KOPT-K1 (cell line): Measurements from ENCODE around the gene PATJ.

ENCODE experiments used
- H3K27ac ChIP-seq: fragments of 200-600 bp; sonication (generic); 2 replicates; pipeline ENCODE4 v1.5.1; 2016; ENCODE audit warnings: antibody characterized with exemption, mild to moderate bottlenecking, low read depth, low read length; ENCODE audit not compliant: poor library complexity, severe bottlenecking
- H3K36me3 ChIP-seq: fragments of 200-600 bp; sonication (generic); 2 replicates; pipeline ENCODE4 v1.5.1; 2017; ENCODE audit warnings: antibody characterized with exemption, mild to moderate bottlenecking, low read length, moderate library complexity; ENCODE audit not compliant: insufficient read depth
- H3K9me3 ChIP-seq: fragments of 200-600 bp; sonication (generic); 2 replicates; pipeline ENCODE4 v1.5.1; 2017; ENCODE audit warnings: antibody characterized with exemption, low read length, mild to moderate bottlenecking; ENCODE audit not compliant: insufficient read depth, poor library complexity, severe bottlenecking

Gene PATJ

DNA sequence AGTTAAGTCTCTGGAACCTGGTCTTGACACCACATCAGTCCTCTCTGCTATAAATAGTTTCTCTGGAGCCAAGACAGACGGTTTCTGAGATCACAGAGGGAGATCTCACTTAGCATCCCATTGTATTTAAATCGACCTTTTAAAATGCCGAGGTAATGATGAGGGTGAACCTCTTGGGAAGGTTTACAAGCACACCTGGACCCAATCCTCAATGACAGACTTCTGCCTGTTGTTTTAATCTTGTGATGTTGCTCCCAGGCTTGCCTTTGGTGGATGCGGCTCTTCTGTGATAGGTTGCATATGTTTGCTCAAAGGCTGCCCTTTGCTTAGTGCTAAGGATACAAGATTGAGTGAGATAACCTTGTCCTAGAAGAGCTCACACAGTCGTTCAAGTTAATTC is 347.7 kb downstream of the PATJ start:
- Histone ChIP-seq H3K36me3 (no peaks in the 10 kb centered on the region), H3K27ac (no peak overlapping the region), H3K9me3 (no peaks in the 10 kb centered on the region)

DNA sequence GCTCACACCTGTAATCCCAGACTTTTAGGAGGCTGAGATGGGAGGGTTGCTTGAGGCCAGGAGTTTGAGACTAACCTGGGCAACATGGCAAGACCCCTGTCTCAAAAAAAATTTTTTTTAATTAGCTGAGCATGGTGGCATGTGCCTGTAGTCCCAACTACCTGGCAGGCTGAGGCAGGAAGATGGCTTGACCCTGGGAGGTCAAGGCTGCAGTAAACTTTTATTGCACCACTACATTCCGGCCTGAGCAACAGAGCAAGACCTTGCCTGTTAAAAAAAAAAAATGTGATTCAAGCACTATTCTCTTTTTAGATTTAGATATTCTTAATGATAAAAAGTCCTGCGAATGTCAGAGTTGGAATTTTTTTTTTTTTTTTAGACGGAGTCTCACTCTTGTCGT is 349.8 kb downstream of the PATJ start:
- H3K9me3 ChIP-seq = no peaks in the 10 kb centered on the region
- no peak overlapping the region for H3K27ac ChIP-seq

DNA sequence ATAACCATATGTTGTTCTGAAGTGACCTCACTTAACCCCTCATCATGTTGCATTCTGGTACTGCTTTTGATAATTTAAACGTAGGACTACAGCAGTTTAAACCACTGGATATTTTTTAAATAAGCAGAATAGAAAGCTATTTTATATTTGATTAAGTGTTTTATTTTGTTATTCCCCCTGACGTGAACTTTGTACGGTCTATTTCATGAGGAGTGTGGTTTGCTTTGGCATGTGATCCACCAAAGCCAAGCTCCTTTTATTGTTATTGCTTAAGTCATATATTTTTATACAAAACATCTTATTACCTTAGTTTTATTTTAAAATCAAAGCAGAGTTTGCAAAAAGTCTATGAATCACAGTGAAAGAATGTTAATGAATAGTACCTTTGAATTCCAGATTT is 351.0 kb downstream of the PATJ start:
- no peaks in the 10 kb centered on the region for H3K9me3 ChIP-seq
- no peak overlapping the region for H3K27ac ChIP-seq
- H3K36me3 ChIP-seq = no peaks in the 10 kb centered on the region

More for the DNA sequence above, 349.8 kb downstream of the PATJ start:
- no peaks in the 10 kb centered on the region for H3K36me3 ChIP-seq

DNA sequence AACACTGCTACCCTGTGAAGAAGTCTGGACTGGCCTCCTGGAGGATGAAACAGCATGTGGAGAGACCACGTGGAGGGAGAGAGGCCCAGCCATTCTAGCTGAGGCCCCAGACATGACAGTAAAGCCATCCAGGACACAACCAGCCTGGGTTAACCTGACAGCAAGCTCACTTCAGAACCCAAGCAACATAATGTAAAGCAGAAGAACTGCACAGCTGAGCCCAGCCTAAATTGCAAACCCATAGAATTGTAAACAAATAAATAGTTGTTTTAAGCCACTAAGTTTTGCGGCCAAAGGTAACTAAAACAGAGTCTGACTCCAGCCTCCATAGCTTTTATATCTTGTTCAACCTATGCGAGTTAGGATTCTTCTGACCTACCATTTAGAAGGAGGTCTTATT is 355.2 kb downstream of the PATJ start:
- H3K36me3 ChIP-seq = no peaks in the 10 kb centered on the region
- H3K9me3 ChIP-seq = no peaks in the 10 kb centered on the region
- no peak overlapping the region for H3K27ac ChIP-seq

DNA sequence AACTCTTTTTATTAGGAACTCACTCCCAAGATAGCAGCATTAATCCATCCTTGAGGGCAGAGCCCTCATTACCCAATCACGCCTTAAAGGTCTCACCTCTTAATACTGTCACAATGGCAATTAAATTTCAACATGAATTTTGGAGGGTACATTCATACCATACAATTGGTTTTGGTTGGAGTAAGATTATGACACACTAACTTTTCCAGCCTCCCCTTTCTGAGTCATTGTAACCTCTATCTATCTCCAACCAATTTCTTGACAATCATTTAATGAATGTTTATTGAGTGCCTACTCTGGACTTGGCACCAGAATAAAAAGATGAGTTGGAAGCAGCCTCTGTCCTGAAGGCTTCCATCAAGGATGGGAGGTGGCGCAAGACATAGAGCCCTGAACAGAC is 358.2 kb downstream of the PATJ start:
- no peaks in the 10 kb centered on the region for H3K36me3 ChIP-seq
- H3K27ac ChIP-seq = no peak overlapping the region
- no peaks in the 10 kb centered on the region for H3K9me3 ChIP-seq

DNA sequence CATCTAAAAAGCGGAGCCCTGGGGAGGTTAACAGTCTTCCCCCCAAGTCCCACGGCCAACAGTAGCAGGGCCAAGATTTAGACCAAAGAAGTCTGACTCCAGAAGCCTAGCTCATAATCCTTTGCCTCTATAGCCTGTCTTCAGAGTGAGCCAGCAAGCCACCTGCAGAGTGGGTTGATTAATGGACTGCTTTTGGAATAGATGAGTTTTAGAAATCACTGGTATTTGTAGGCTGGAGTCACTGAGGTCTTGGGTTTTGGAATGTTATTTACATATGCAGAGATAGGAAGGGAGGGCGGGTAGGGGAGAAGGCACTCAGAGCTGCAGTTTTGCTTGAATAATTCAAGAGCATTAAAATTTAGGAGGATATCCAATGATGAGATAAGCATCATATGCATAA is 361.6 kb downstream of the PATJ start:
- no peaks in the 10 kb centered on the region for H3K9me3 ChIP-seq
- H3K27ac ChIP-seq = no peak overlapping the region
- H3K36me3 ChIP-seq = no peaks in the 10 kb centered on the region

DNA sequence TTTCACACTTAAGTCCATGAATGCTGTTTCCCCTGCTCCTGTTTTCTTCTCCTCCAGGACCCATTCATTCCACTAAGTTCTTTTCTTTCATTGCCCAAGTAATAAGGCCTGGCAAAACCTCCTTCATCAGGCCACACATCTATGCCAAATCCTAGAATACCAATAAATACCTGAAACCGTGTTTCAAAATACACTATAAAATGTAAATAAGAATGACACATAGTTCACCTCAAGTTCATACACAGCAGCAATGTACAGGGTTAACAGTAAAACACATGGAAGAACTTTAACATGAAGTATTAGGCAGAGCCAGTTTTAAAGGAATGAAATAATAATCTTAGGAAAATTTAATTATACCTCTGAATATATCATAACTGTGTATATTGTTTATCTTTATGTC is 365.6 kb downstream of the PATJ start:
- no peak overlapping the region for H3K27ac ChIP-seq
- H3K9me3 ChIP-seq = no peaks in the 10 kb centered on the region
- no peaks in the 10 kb centered on the region for H3K36me3 ChIP-seq

DNA sequence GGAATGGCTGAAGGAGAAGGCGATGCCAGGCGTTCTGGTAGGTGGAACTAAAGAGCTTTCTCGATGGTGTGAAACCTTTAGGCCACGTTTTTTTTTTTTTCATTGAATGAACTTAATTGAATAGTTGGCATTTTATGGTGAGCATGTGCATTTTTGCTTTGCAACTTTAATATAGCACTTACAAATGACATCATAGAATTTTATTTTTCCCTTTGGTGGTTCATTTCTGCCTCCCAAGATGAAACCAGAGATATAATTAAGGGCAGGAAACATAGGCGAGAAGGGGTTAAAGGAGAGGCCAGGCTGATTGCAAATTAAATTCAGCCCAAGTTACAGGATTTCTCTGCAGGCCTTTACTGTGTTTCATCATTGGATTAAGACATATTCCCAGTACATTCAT is 366.8 kb downstream of the PATJ start:
- no peaks in the 10 kb centered on the region for H3K9me3 ChIP-seq

DNA sequence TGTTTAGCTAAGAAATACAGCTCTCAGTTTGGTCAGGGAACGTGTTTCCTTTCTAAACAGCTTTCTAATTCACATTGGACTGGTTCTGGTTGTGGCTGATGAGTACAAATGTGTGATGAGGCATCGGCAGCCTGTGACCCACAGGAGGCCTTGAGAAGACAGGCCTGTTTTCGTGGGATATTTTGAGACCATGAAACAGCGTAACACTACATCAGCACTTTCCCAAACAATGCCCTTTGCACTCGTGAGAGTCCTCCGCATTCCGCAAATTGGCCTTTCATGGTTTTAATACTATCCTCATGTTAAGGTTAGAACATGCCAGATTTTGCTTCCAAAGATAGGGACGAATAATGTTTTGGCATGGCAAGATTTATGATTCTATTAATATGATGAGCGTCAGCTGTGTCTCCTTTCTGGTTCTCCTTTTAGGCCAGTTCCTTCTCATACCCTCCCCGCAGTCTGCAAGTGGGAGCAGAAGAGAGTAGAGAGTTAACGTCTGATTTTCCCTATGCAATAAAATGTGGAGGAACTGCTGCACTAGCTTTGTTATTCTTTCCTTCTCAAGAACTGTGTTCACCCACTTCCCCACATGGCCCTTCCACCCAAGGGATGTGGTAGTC is 368.0 kb downstream of the PATJ start:
- Histone ChIP-seq H3K36me3 (no peaks in the 10 kb centered on the region), H3K27ac (no peak overlapping the region), H3K9me3 (no peaks in the 10 kb centered on the region)

More for the DNA sequence above, 366.8 kb downstream of the PATJ start:
- H3K27ac ChIP-seq = no peak overlapping the region
- no peaks in the 10 kb centered on the region for H3K36me3 ChIP-seq

DNA sequence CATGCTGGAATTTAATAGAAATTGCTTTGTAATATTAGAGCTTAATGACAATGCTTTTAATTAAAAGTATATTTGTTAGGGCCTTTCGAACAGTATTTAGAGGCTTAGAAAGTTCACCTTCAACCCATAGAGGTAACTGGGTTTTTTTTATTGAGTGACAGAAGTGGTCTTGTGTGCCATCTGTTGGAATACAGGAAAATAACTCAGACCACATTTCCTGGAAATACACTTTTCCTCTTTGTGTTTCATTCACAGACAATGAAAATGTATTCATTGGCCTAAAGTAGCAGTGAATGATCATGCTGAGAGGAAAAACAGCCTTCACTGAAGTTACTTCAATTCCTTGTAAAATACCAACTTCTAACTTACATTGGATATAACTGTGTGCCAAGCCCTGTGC is 368.8 kb downstream of the PATJ start:
- H3K9me3 ChIP-seq = no peaks in the 10 kb centered on the region

DNA sequence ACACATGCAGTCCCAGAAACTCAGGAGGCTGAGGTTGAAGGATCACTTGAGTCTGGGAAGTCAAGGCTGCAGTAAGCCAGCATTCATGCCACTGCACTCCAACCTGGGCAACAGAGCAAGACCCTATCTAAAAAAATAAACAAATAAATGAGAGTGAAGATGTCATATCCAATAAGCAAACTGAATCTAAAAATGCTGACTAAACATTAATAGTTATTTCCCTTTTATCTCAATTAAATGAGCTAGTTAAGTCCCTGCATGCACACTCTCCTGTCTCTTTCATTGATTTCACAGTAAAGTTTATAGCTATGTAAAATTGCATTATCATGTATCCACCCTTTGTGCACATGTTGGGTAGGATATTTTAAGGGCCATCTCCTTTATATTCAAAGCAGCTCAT is 371.2 kb downstream of the PATJ start:
- Histone ChIP-seq H3K27ac (no peak overlapping the region), H3K9me3 (no peaks in the 10 kb centered on the region), H3K36me3 (no peaks in the 10 kb centered on the region)

More for the DNA sequence above, 368.8 kb downstream of the PATJ start:
- Histone ChIP-seq H3K27ac (no peak overlapping the region), H3K36me3 (no peaks in the 10 kb centered on the region)

DNA sequence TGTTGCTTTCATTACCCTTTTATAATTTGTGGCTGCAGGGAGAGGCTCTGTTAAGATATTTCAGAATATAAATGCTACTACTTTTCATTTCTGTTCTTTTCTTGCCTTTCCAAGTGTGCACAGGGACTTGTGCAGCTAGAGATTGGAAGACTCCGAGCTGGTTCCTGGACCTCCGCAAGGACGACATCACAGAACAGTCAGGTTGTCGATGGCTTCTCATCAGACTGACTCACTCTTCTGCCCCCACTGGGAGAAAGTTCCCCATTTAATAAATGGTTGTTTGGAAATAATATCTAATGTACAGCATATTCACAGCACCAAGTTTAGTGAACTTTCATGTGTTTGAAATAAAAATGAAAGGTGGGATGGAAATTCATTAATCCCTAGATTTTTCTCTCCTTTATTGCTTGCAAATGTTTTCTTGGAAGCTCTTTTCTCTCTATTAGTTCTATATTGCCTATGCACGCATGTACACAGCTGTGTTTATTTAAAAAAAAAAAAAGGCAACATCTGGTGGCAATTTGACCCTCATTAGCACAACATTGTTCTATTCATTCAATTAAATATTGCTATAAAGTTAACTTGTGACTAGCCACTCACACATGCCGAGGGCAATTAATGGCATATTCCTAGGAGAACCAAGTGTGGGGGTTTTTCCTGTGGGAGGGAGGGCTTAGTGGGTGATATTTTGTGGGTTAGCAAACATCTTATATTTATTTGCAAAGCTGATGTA is 374.9 kb downstream of the PATJ start:
- H3K27ac ChIP-seq = no peak overlapping the region
- H3K9me3 ChIP-seq = no peaks in the 10 kb centered on the region
- H3K36me3 ChIP-seq = no peaks in the 10 kb centered on the region

DNA sequence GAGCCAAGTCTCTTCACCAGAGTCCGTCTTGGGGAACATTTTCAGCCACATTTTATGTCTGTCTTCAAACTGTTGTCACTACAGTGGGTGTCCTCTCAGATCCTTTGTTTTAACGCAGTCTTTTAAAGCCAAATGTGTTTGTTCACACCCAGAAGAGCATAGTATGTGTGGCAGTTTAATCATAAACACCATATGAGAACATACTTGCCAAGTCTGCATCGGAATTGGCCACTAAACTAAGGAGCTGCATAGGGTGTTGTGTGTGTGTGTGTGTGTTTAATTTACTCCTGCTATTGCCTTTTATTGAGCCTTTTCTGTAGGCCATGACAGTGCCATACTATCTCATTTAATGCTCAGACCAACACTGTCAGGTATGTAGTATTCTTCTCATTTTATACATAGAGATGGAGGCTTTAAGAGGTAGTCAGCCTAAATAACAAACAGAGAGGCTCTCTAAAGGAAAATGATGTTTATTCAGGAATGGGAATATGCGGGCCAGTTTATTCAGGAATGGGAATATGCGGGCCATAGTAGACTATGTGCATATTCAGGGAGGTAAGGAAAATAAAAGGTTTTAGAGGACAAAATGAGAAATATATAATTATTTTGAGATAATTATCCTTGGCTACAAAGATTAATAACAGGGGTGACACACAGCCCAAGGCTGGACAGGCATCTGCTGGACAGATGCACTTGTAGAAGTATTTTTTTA is 384.5 kb downstream of the PATJ start:
- Histone ChIP-seq H3K9me3 (no peaks in the 10 kb centered on the region), H3K27ac (no peak overlapping the region), H3K36me3 (no peaks in the 10 kb centered on the region)

DNA sequence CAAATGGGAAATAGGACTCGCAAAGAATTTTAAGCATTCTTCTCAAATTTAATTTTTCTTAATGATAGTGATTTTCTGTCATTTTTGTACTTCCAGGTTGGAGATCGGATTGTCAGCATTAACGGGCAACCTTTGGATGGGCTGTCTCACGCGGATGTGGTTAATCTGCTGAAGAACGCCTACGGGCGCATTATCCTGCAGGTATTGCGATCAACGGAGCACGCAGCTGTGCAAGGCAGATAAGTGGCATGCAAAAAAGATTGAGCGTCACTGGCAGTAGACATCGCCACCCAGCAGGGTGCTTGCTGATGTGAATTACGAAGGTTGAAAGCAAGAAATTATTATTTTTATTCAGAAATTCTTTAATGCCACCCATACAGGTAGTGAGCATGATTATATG is 386.5 kb downstream of the PATJ start:
- H3K36me3 ChIP-seq = no peaks in the 10 kb centered on the region
- H3K9me3 ChIP-seq = no peaks in the 10 kb centered on the region
- no peak overlapping the region for H3K27ac ChIP-seq

DNA sequence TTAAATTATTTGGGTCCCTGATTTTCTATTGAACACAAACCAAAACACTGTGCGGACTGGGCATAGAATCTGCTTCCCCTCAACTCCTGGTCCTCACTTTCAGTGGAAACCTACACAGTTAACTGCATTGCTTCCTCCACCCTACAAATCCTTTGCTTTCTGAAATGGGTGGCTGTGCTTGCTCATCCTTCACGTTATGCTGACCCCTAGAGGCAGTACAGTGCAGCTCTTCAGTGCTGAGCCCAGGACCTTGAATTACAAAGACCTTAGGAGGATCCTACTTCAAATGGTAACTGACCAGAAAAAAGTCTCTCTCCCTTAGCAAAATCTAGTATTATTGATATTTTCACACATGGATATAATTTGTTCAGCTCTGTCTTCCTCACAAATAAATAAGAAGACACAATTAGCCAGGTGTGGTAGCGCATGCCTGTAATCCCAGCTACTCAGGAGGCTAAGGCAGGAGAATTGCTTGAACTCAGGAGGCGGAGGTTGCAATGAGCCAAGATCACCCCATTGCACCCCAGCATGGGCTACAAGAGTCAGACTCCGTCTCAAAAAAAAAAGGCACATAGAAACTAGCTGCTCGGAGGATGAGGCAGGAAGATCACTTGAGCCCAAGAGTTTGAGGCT is 388.9 kb downstream of the PATJ start:
- Histone ChIP-seq H3K9me3 (no peaks in the 10 kb centered on the region), H3K36me3 (no peaks in the 10 kb centered on the region), H3K27ac (no peak overlapping the region)
